Measurements from ENCODE around the gene AFAP1.

DNA sequence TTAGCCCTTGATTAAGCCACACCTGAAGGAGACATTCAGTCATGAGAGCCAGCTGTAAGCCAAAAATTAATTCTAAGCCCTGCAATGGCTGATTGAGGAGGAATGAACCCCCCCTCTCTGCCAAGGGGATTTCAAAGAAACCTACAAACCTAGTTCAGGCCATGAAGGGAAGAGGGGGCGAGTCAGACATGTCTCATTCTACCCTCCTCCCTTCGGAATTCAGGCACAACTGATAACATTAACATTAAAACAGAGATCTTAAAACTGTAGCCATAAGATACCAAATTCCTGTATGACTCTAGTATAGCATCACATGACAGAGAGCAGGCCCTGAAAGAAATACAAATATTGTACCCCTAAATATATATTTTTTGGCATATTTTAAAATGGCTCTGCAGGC is 40.4 kb upstream of the AFAP1 start:
- TF ChIP-seq, protein P1, sequence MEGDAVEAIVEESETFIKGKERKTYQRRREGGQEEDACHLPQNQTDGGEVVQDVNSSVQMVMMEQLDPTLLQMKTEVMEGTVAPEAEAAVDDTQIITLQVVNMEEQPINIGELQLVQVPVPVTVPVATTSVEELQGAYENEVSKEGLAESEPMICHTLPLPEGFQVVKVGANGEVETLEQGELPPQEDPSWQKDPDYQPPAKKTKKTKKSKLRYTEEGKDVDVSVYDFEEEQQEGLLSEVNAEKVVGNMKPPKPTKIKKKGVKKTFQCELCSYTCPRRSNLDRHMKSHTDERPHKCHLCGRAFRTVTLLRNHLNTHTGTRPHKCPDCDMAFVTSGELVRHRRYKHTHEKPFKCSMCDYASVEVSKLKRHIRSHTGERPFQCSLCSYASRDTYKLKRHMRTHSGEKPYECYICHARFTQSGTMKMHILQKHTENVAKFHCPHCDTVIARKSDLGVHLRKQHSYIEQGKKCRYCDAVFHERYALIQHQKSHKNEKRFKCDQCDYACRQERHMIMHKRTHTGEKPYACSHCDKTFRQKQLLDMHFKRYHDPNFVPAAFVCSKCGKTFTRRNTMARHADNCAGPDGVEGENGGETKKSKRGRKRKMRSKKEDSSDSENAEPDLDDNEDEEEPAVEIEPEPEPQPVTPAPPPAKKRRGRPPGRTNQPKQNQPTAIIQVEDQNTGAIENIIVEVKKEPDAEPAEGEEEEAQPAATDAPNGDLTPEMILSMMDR (conservative IDR thresholded peaks at IDR 0.05; ENCODE audit: low read depth, low read length), result no peak
- TF ChIP-seq EZH2 (IDR thresholded peaks at IDR 0.05; ENCODE audit: low read length, unreplicated experiment) (no peak), EZH2phosphoT487 (IDR thresholded peaks at IDR 0.05; ENCODE audit: borderline replicate concordance, low read length) (no peak)
